Body of pancreas (tissue), 4 donors: Measurements from ENCODE around the gene TYW5.

Source experiments
- CTCF ChIP-seq, 7 experiments: fragments of 450-650 bp in 4 of 7; fragments of 200-600 bp in 3 of 7; sonication (generic) in 3 of 7; IDR thresholded peaks; one replicate each; pipeline ENCODE4 v1.5.1; 2016 to 2019; ENCODE audit warnings: antibody characterized with exemption in 7 of 7
- POLR2A ChIP-seq, 3 donors: fragments of 450-650 bp; IDR thresholded peaks; one replicate each; pipeline ENCODE4 v1.6.1; 2016; ENCODE audit warnings: antibody characterized with exemption in 3 of 3, mild to moderate bottlenecking in 2 of 3

GRCh38 chr2:199968126-199968525 is 12.8 kb upstream of the TYW5 start:
- TF ChIP-seq CTCF (IDR thresholded peaks at IDR 0.05) (no peak), POLR2A (IDR thresholded peaks at IDR 0.05) (no peak)
